ENCODE measurements around the gene MPHOSPH9. TPM values are rescaled to one million over a fixed set of nuclear protein-coding genes. Genes with fewer than 3 reads are reported as not detected.

Gene MPHOSPH9
- total RNA-seq, 1 donor from 2014 or later = 27.2 TPM

DNA sequence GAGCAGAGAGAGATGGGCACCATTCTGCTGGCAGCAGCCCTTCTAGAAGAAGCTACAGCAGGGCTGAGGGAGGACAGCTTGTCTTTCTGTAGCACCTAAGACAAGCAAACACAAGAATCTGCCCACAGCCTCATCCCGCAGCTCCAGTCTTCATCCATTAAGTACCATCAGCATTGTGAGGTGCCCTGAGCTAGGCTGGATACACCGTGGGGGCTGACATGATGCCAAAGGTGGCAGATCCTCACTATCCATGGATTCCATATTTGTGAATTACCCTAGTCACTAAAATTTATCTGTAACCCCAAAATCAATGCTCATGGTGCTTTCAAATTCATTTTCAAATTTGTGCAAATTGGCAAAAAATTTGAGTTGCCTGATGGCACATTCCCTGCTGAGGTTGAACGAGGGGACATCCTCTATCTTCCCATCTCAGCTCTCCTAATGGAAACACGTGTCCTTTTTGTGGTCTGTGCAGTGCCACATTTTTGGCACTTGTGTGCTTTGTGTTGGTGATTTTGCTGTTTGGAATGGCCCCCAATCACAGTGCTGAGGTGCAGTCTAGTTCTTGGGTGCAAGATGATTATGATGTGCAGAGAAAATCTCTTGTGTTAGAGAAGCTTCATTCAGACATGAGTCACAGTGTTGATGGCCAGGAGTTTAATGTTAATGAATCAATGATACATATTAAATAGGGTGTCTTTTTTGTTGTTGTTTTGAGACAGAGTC is 89.0 kb downstream of the MPHOSPH9 start:
- Mint-ChIP-seq H3K4me1 (ENCODE audit: low read depth) (peaks cover 40% of the 10 kb centered on the region), H3K4me3 (ENCODE audit: unreplicated experiment) (no peak overlapping the region), H3K36me3 (ENCODE audit: low read depth) (no peaks in the 10 kb centered on the region), H3K27me3 (ENCODE audit: low read depth) (no peaks in the 10 kb centered on the region), H3K9me3 (ENCODE audit: low read depth) (no peaks in the 10 kb centered on the region), H3K27ac (ENCODE audit: unreplicated experiment) (no peak overlapping the region)
- TF ChIP-seq, protein P1, sequence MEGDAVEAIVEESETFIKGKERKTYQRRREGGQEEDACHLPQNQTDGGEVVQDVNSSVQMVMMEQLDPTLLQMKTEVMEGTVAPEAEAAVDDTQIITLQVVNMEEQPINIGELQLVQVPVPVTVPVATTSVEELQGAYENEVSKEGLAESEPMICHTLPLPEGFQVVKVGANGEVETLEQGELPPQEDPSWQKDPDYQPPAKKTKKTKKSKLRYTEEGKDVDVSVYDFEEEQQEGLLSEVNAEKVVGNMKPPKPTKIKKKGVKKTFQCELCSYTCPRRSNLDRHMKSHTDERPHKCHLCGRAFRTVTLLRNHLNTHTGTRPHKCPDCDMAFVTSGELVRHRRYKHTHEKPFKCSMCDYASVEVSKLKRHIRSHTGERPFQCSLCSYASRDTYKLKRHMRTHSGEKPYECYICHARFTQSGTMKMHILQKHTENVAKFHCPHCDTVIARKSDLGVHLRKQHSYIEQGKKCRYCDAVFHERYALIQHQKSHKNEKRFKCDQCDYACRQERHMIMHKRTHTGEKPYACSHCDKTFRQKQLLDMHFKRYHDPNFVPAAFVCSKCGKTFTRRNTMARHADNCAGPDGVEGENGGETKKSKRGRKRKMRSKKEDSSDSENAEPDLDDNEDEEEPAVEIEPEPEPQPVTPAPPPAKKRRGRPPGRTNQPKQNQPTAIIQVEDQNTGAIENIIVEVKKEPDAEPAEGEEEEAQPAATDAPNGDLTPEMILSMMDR (IDR thresholded peaks at IDR 0.05) = no peak
- DNase-seq (ENCODE audit: low spot score) = no peak

DNA sequence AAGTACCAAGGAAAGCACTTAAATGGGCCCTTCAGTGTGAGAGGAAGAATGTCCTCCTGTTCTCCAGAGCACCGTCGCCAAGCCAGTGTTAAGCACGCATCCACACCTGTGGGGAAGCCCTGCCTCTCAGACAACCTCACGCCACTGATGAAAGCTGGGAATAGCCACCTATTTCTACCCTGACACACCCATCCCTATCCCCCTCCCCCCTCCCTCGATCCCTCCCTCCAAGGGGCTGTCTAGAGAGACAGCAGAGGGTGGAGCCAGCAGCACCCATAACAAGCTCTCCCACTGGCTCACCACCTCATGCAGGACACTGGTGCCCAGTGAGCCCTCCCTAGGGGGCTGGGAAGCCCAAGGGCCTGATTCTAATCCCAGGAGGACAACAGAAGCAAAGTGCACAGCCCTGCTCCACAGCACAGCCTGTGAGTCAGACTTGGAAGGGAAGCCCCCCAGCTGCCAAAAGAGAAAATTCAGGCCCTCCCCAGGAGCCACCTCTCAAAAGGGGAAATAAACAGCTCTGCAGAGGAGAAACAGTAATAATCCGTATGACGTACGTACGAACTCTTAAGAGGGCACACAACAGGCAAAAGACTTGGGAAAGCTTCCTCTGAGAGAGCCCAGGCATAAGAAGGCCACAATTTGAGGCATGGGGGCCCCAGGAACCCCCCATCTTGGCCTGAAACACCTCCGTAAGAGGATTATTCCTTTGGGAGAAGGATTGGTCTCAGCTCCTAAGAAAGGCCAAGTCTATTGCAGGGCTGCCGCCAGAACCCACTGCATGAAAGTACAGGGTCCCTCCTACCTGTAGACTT is 89.8 kb downstream of the MPHOSPH9 start:
- Mint-ChIP-seq H3K27ac (ENCODE audit: unreplicated experiment) (no peak overlapping the region), H3K4me1 (ENCODE audit: low read depth) (peaks cover 40% of the 10 kb centered on the region), H3K36me3 (ENCODE audit: low read depth) (no peaks in the 10 kb centered on the region), H3K27me3 (ENCODE audit: low read depth) (no peaks in the 10 kb centered on the region), H3K9me3 (ENCODE audit: low read depth) (no peaks in the 10 kb centered on the region), H3K4me3 (ENCODE audit: unreplicated experiment) (no peak overlapping the region)
- DNase-seq (ENCODE audit: low spot score) = no peak
- TF ChIP-seq, protein P1 (IDR thresholded peaks at IDR 0.05) = no peak

- Mint-ChIP-seq H3K9me3 (ENCODE audit: low read depth) (no peaks in the 10 kb centered on the region), H3K27me3 (ENCODE audit: low read depth) (no peaks in the 10 kb centered on the region)
Measured at GRCh38 chr12:123142518-123142840, 90.5 kb downstream of the MPHOSPH9 start.

GRCh38 chr12:123141615-123142517 is 91.1 kb downstream of the MPHOSPH9 start:
- H3K4me3 Mint-ChIP-seq (ENCODE audit: unreplicated experiment) = no peak overlapping the region
- peaks cover 40% of the 10 kb centered on the region for H3K4me1 Mint-ChIP-seq (ENCODE audit: low read depth)
- no peaks in the 10 kb centered on the region for H3K36me3 Mint-ChIP-seq (ENCODE audit: low read depth)
- no peak for DNase-seq (ENCODE audit: low spot score)
- H3K27ac Mint-ChIP-seq (ENCODE audit: unreplicated experiment) = peak overlapping the region; percentile 90
- H3K9me3 Mint-ChIP-seq (ENCODE audit: low read depth) = no peaks in the 10 kb centered on the region
- no peaks in the 10 kb centered on the region for H3K27me3 Mint-ChIP-seq (ENCODE audit: low read depth)
- TF ChIP-seq, protein P1 (IDR thresholded peaks at IDR 0.05) = peak; percentile 9

More at GRCh38 chr12:123142518-123142840, 90.5 kb downstream of the MPHOSPH9 start:
- TF ChIP-seq, protein P1 (IDR thresholded peaks at IDR 0.05) = no peak
- no peak overlapping the region for H3K4me3 Mint-ChIP-seq (ENCODE audit: unreplicated experiment)
- DNase-seq (ENCODE audit: low spot score) = no peak
- peaks cover 40% of the 10 kb centered on the region for H3K4me1 Mint-ChIP-seq (ENCODE audit: low read depth)
- no peak overlapping the region for H3K27ac Mint-ChIP-seq (ENCODE audit: unreplicated experiment)
- no peaks in the 10 kb centered on the region for H3K36me3 Mint-ChIP-seq (ENCODE audit: low read depth)
